H9 (cell line): ENCODE measurements around the gene ROR1. TPM values are rescaled to one million over a fixed set of nuclear protein-coding genes. Genes with fewer than 3 reads are reported as not detected.

Source experiments
- DNase-seq: peaks from one replicate; pipeline ENCODE4 v3.0.0-alpha.2; 2017
- H2AFZ ChIP-seq: one replicate; pipeline ENCODE4 v1.6.1; 2013; ENCODE audit warnings: mild to moderate bottlenecking, low read length, control low read depth, moderate library complexity
- H2AK5ac ChIP-seq: 2 replicates; pipeline ENCODE4 v1.6.1; 2013; ENCODE audit warnings: low read length, control low read depth, mixed read lengths; ENCODE audit not compliant: insufficient read length
- H2BK120ac ChIP-seq: one replicate; pipeline ENCODE4 v1.6.1; 2013; ENCODE audit warnings: low read depth, mild to moderate bottlenecking, low read length, control low read depth, inconsistent platforms; ENCODE audit not compliant: poor library complexity, severe bottlenecking
- H2BK12ac ChIP-seq: 2 replicates; pipeline ENCODE4 v1.6.1; 2013; ENCODE audit warnings: low read length, control low read depth, mixed read lengths, low read depth; ENCODE audit not compliant: insufficient read length
- H2BK15ac ChIP-seq: 2 replicates; pipeline ENCODE4 v1.6.1; 2013; ENCODE audit warnings: low read depth, low read length, control low read depth
- H2BK20ac ChIP-seq: one replicate; pipeline ENCODE4 v1.6.1; 2013; ENCODE audit warnings: low read depth, mild to moderate bottlenecking, low read length, control low read depth, inconsistent platforms; ENCODE audit not compliant: poor library complexity, severe bottlenecking
- H2BK5ac ChIP-seq: 2 replicates; pipeline ENCODE4 v1.6.1; 2013; ENCODE audit warnings: low read length, control low read depth, mixed read lengths; ENCODE audit not compliant: insufficient read length
- H3K14ac ChIP-seq: 2 replicates; pipeline ENCODE4 v1.6.1; 2013; ENCODE audit warnings: low read length, control low read depth; ENCODE audit not compliant: insufficient read depth
- H3K18ac ChIP-seq: 2 replicates; pipeline ENCODE4 v1.6.1; 2013; ENCODE audit warnings: low read depth, mild to moderate bottlenecking, mixed read lengths, low read length, control low read depth; ENCODE audit not compliant: insufficient read length
- H3K23ac ChIP-seq: 2 replicates; pipeline ENCODE4 v1.6.1; 2013; ENCODE audit warnings: low read length, control low read depth, mixed read lengths, low read depth; ENCODE audit not compliant: insufficient read length
- H3K23me2 ChIP-seq: 2 replicates; pipeline ENCODE4 v1.6.1; 2013; ENCODE audit warnings: low read depth, mild to moderate bottlenecking, mixed read lengths, low read length, control low read depth; ENCODE audit not compliant: insufficient read length, poor library complexity, severe bottlenecking
- H3K27ac ChIP-seq: 2 replicates; pipeline ENCODE4 v1.5.1; 2013; ENCODE audit warnings: low read length, control low read depth, mixed read lengths, low read depth; ENCODE audit not compliant: insufficient read length
- H3K27me3 ChIP-seq: 2 replicates; pipeline ENCODE4 v1.6.1; 2013; ENCODE audit warnings: low read length, control low read depth, inconsistent platforms; ENCODE audit not compliant: insufficient read depth
- H3K4ac ChIP-seq: 2 replicates; pipeline ENCODE4 v1.6.1; 2013; ENCODE audit warnings: low read depth, mild to moderate bottlenecking, control low read depth, inconsistent platforms, low read length, moderate library complexity
- H3K4me1 ChIP-seq: 2 replicates; pipeline ENCODE4 v1.6.1; 2013; ENCODE audit warnings: low read length, control low read depth, inconsistent platforms; ENCODE audit not compliant: insufficient read depth
- H3K4me2 ChIP-seq: 2 replicates; pipeline ENCODE4 v1.6.1; 2013; ENCODE audit warnings: low read length, control low read depth, mixed read lengths; ENCODE audit not compliant: insufficient read length, insufficient read depth
- H3K56ac ChIP-seq: 2 replicates; pipeline ENCODE4 v1.6.1; 2013; ENCODE audit warnings: low read depth, mild to moderate bottlenecking, mixed read lengths, low read length, control low read depth; ENCODE audit not compliant: insufficient read length
- H3K79me1 ChIP-seq: 2 replicates; pipeline ENCODE4 v1.6.1; 2013; ENCODE audit warnings: low read depth, mild to moderate bottlenecking, moderate library complexity, low read length, control low read depth, inconsistent platforms; ENCODE audit not compliant: insufficient read depth, poor library complexity, severe bottlenecking
- H3K79me2 ChIP-seq: 2 replicates; pipeline ENCODE4 v1.6.1; 2013; ENCODE audit warnings: low read length, control low read depth, inconsistent platforms; ENCODE audit not compliant: insufficient read depth
- H3K9ac ChIP-seq: 2 replicates; pipeline ENCODE4 v1.6.1; 2013; ENCODE audit warnings: low read length, control low read depth, mixed read lengths; ENCODE audit not compliant: insufficient read length; ENCODE audit errors: extremely low read depth
- H3K9me3 ChIP-seq: one replicate; pipeline ENCODE4 v1.6.1; 2013; ENCODE audit warnings: low read depth, low read length, inconsistent platforms; ENCODE audit not compliant: control insufficient read depth
- H3T11ph ChIP-seq: one replicate; pipeline ENCODE4 v1.6.1; 2013; ENCODE audit warnings: mild to moderate bottlenecking, low read length, control low read depth, inconsistent platforms
- H4K20me1 ChIP-seq: one replicate; pipeline ENCODE4 v1.6.1; 2013; ENCODE audit not compliant: control insufficient read depth, insufficient read length, insufficient read depth
- H4K5ac ChIP-seq: 2 replicates; pipeline ENCODE4 v1.6.1; 2013; ENCODE audit warnings: low read depth, mild to moderate bottlenecking, mixed read lengths, low read length, control low read depth; ENCODE audit not compliant: insufficient read length
- H4K8ac ChIP-seq: replicated peaks from 2 replicates; pipeline ENCODE4 v1.6.1; 2013; ENCODE audit warnings: low read length, control low read depth, mixed read lengths, low read depth; ENCODE audit not compliant: insufficient read length
- H4K91ac ChIP-seq: 2 replicates; pipeline ENCODE4 v1.6.1; 2013; ENCODE audit warnings: low read depth, mild to moderate bottlenecking, moderate library complexity, mixed read lengths, low read length, control low read depth; ENCODE audit not compliant: insufficient read length
- H3K27ac Mint-ChIP-seq, 3 experiments: 2 replicates in 2 of 3; 3 replicates in 1 of 3; pipeline ENCODE4 v1.8.0; 2020 to 2021; ENCODE audit warnings: mixed read lengths in 3 of 3, mild to moderate bottlenecking in 1 of 3, moderate library complexity in 1 of 3
- H3K27me3 Mint-ChIP-seq: 2 replicates; pipeline ENCODE4 v1.8.0; 2021; ENCODE audit warnings: low read depth, mild to moderate bottlenecking, moderate library complexity, mixed read lengths
- H3K36me3 Mint-ChIP-seq, 3 experiments: 2 replicates in 2 of 3; 3 replicates in 1 of 3; pipeline ENCODE4 v1.8.0; 2020 to 2021; ENCODE audit warnings: low read depth in 3 of 3, mixed read lengths in 3 of 3; ENCODE audit not compliant: insufficient read depth in 1 of 3
- H3K4me1 Mint-ChIP-seq, 2 experiments: 2 replicates each; pipeline ENCODE4 v1.8.0; 2020; ENCODE audit warnings: mixed read lengths in 2 of 2
- H3K4me3 Mint-ChIP-seq, 2 experiments: 2 replicates in 1 of 2; 3 replicates in 1 of 2; pipeline ENCODE4 v1.8.0; 2020 to 2021; ENCODE audit warnings: mild to moderate bottlenecking in 2 of 2, mixed read lengths in 2 of 2, moderate library complexity in 1 of 2
- H3K9me3 Mint-ChIP-seq, 2 experiments: 2 replicates in 1 of 2; 3 replicates in 1 of 2; pipeline ENCODE4 v1.8.0; 2020; ENCODE audit warnings: mild to moderate bottlenecking in 2 of 2, mixed read lengths in 2 of 2, moderate library complexity in 1 of 2
- CTCF ChIP-seq: fragments of 200-600 bp; sonication (generic); conservative IDR thresholded peaks from 3 replicates; pipeline ENCODE4 v1.8.0; 2021; ENCODE audit warnings: antibody characterized with exemption, mild to moderate bottlenecking
- WGBS: extraction: QIAGEN DNeasy Blood & Tissue Kit; methylation state at CpG from one replicate; pipeline ENCODE4 v1.1.7; 2013; ENCODE audit warnings: missing lambda C conversion rate, low lambda C conversion rate, mixed read lengths; ENCODE audit not compliant: insufficient read length; ENCODE audit errors: extremely low coverage; 5-methylcytosine and 5-hydroxymethylcytosine counted together
- total RNA-seq: library from RNA; stranded (reverse); gene quantifications from 2 replicates; pipeline ENCODE4 v1.2.1, GENCODE V29; 2021

ROR1 gene
- total RNA-seq, 1 experiment from 2014 or later: 75.9 TPM

GRCh38 chr1:64150266-64150665 is 376.4 kb downstream of the ROR1 start:
- no peaks in the 10 kb centered on the region for H3K9me3 Mint-ChIP-seq
- no peak overlapping the region for H2BK12ac ChIP-seq
- H3K23me2 ChIP-seq: no peaks in the 10 kb centered on the region
- H2BK15ac ChIP-seq: no peak overlapping the region
- H3K27ac ChIP-seq: no peak overlapping the region
- H2AK5ac ChIP-seq: no peak overlapping the region
- H4K91ac ChIP-seq: no peak overlapping the region
- H3K4me1 ChIP-seq: peaks cover 4% of the 10 kb centered on the region; the same call in 1 of the 2 replicates
- H3K79me2 ChIP-seq: no peaks in the 10 kb centered on the region
- H4K8ac ChIP-seq: no peak overlapping the region
- no peak overlapping the region for H3K4me3 Mint-ChIP-seq
- no peak overlapping the region for H2AFZ ChIP-seq
- no peaks in the 10 kb centered on the region for H3K79me1 ChIP-seq
- no peak overlapping the region for H2BK120ac ChIP-seq
- TF ChIP-seq CTCF: no peak
- H3K9ac ChIP-seq: no peak overlapping the region
- H3K4me2 ChIP-seq: no peak overlapping the region
- no CpG with 5 or more reads among the region's 4 CpGs for WGBS
- no peak overlapping the region for H3T11ph ChIP-seq
- H4K5ac ChIP-seq: no peak overlapping the region
- peaks cover 27 to 49% of the 10 kb centered on the region in 2 experiments for H3K4me1 Mint-ChIP-seq
- H3K27ac Mint-ChIP-seq: no peak overlapping the region
- H3K4ac ChIP-seq: no peak overlapping the region
- no peak overlapping the region for H2BK20ac ChIP-seq
- H2BK5ac ChIP-seq: no peak overlapping the region
- H3K27me3 Mint-ChIP-seq: no peaks in the 10 kb centered on the region
- H3K18ac ChIP-seq: no peak overlapping the region
- H3K36me3 Mint-ChIP-seq: peaks cover 8 to 21% (median 19%) of the 10 kb centered on the region in 3 experiments; a peak in 6 of 7 replicates
- H3K27me3 ChIP-seq: no peaks in the 10 kb centered on the region
- no peaks in the 10 kb centered on the region for H4K20me1 ChIP-seq
- no peak overlapping the region for H3K14ac ChIP-seq
- no peak overlapping the region for H3K56ac ChIP-seq
- no peak overlapping the region for H3K23ac ChIP-seq
- DNase-seq: no peak
- H3K9me3 ChIP-seq: no peaks in the 10 kb centered on the region
